ENCODE data around the gene TMEM203.
A peak's percentile ranks its signal among the peaks of the same experiment; 100 is the strongest.

Gene TMEM203

DNA sequence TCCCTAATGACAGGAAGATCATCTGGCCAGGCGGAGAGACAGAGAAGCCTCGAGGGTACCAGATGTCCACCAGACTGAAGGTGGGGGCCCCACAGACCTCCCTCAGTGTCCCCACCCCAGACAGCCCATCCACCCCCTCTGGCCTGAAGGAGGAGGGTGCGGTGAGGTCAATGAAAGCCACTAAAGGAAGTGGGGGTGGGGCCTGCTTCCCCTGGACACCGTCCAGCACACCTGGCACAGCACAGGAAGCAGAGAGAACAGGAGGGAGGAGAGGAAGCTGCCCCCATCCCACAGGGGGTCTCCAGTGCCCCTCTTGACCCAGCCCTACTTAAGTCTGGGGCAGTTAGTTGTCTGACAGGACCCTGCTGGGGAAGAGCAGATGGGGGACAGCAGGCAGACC lies 46.8 kb downstream of the TMEM203 start:
- DNase-seq (ENCODE audit: low read depth, low spot score) = no peak
- TF ChIP-seq, protein P1, sequence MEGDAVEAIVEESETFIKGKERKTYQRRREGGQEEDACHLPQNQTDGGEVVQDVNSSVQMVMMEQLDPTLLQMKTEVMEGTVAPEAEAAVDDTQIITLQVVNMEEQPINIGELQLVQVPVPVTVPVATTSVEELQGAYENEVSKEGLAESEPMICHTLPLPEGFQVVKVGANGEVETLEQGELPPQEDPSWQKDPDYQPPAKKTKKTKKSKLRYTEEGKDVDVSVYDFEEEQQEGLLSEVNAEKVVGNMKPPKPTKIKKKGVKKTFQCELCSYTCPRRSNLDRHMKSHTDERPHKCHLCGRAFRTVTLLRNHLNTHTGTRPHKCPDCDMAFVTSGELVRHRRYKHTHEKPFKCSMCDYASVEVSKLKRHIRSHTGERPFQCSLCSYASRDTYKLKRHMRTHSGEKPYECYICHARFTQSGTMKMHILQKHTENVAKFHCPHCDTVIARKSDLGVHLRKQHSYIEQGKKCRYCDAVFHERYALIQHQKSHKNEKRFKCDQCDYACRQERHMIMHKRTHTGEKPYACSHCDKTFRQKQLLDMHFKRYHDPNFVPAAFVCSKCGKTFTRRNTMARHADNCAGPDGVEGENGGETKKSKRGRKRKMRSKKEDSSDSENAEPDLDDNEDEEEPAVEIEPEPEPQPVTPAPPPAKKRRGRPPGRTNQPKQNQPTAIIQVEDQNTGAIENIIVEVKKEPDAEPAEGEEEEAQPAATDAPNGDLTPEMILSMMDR (IDR thresholded peaks at IDR 0.05; ENCODE audit: insufficient read depth, low read length, missing control alignments) = no peak
- ChIA-PET CTCF (no interaction called here), POLR2A (no interaction called here)
- no peak overlapping the region for H3K4me3 ChIP-seq (ENCODE audit: low read depth, low read length)

DNA sequence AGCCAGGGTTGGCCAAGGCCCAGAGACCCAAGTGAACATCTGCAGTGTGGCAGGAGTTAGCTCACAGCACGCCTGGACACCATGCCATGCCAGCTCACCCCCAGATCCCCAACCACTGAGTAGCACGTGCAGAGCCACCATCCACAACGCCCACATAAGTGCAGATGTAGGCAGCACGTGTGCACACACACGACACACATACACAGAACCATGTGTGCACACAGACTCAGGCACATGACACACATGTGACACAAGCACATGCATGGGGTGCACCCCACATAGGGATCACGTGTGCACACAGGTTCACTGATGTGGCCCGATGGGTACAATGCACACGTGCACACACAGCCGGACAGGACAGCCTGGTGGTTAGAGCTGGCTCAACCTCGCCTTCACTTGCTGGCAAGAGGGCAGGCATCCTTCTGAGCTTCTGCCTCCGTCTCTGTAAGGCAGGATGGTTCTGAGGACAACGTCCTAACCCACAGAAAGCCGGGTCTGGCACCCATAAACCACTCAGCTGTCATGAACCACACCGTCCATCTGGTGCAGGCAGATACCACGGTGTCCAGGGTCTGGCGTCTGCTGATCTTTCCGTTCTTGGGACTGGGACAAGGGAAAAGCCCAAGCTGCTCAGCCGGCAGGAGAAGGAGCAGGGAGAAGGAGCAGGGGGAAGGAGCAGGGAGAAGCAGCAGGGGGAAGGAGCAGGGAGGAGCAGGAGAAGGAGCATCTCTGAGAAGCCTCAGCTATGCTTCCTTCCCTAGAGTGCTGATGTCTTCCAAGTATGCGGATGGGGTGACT lies 47.6 kb downstream of the TMEM203 start:
- no peak for DNase-seq (ENCODE audit: low read depth, low spot score)
- POLR2A ChIA-PET = interaction anchor here (1.2 to 1.7 kb wide), 2 partner anchors 8 to 83 kb away, joined by 3 to 4 read pairs; partner anchors contain the start of gene TUBB4B
- TF ChIP-seq, protein P1 (IDR thresholded peaks at IDR 0.05; ENCODE audit: insufficient read depth, low read length, missing control alignments) = no peak
- CTCF ChIA-PET = no interaction called here
- H3K4me3 ChIP-seq (ENCODE audit: low read depth, low read length) = no peak overlapping the region

DNA sequence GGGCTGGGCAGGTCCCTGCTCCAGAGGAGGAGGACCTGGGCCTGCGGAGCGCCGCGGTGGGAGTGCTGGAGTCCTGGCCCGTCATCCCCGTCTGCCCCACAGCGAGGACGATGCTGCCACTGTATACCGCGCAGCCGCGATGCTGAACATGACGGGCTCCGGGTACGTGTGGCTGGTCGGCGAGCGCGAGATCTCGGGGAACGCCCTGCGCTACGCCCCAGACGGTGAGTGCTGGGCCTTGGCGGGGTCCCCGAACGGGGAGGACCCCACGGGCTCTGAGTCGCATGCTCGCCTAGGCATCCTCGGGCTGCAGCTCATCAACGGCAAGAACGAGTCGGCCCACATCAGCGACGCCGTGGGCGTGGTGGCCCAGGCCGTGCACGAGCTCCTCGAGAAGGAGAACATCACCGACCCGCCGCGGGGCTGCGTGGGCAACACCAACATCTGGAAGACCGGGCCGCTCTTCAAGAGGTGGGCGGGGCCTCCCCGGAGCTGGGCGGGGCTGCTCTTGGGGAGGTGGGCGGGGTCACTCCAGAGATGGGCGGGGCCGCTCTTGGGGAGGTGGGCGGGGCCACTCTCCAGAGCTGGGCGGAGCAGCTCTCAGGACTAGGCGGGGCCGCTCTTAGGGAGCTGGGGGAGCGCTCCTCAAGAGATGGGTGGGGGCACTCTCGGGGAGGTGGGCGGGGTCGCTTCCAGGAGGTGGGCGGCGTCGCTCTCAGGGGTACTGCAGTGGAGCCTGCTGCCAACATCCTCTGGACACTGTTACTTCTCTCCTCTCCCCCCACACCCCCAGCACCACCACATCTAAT lies 48.7 kb downstream of the TMEM203 start:
- ChIA-PET POLR2A (interaction anchor here (1.2 to 1.7 kb wide), 2 partner anchors 9 to 84 kb away, joined by 3 to 4 read pairs; partner anchors contain the start of gene TUBB4B), CTCF (interaction anchor here (0.8 kb wide), 1 partner anchor 80 kb away, joined by 4 read pairs; no protein-coding TSS in a partner anchor)
- no peak for DNase-seq (ENCODE audit: low read depth, low spot score)
- peak overlapping the region; percentile 50 for H3K4me3 ChIP-seq (ENCODE audit: low read depth, low read length)
- TF ChIP-seq, protein P1 (IDR thresholded peaks at IDR 0.05; ENCODE audit: insufficient read depth, low read length, missing control alignments) = no peak
